Measurements from ENCODE around the gene NDUFB11. TPM values are rescaled to one million over a fixed set of nuclear protein-coding genes. Genes with fewer than 3 reads are reported as not detected.
A peak's percentile ranks its signal among the peaks of the same experiment; 100 is the strongest.
"Not testable (repeated sequence)": the region's sequence is repeated elsewhere in the genome, so short reads cannot be mapped to it uniquely, and the experiment has no call there.

The NDUFB11 gene
- total RNA-seq, 1 experiment from 2014 or later = 129 TPM

DNA sequence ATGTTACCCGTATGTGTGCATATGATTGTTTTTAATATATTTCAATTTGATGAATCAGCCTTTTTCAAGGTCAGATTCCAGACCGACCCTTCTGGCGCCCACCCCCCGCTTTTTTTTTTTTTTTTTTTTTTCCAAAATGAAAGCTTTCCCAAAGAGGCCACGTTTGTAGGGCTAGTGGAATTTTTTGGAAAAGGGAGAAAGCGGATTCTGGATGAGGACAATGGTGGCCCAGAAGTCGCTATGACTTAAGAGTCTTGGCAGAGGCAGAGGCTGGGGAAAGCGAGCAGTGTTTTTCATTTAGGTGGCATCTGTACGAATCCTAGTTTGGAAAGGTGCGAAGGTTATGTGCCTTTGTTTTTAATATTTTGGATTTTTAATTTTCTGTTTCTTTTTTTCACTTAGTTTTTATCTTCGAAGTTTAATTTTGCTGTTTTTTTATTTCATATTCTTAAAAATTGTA lies 14.6 kb downstream of the NDUFB11 start:
- H3K27me3 ChIP-seq (replicated peaks; ENCODE audit: control insufficient read depth, insufficient read depth, low read length) = no peaks in the 10 kb centered on the region
- TSS peak; percentile 58 for BruUV-seq (replicated peaks)
- H3K36me3 ChIP-seq (ENCODE audit: control insufficient read depth, insufficient read depth, low read length) = no peaks in the 10 kb centered on the region
- Mint-ChIP-seq H3K36me3 (ENCODE audit: insufficient read depth, unreplicated experiment) (peaks cover 8% of the 10 kb centered on the region), H3K4me1 (ENCODE audit: low read depth, unreplicated experiment) (no peaks in the 10 kb centered on the region), H3K27ac (ENCODE audit: unreplicated experiment) (peak overlapping the region; percentile 31), H3K4me3 (ENCODE audit: unreplicated experiment) (peak overlapping the region; percentile 84), H3K9me3 (ENCODE audit: unreplicated experiment) (no peaks in the 10 kb centered on the region), H3K27me3 (ENCODE audit: insufficient read depth, unreplicated experiment) (no peaks in the 10 kb centered on the region)
- H3K4me3 ChIP-seq (ENCODE audit: low read depth, low read length) = peak overlapping the region; percentile 59
- POLR2A ChIA-PET = interaction anchor here (1.0 to 1.9 kb wide), 2 partner anchors 15 to 71 kb away, joined by 3 to 12 read pairs; partner anchors contain the start of genes NDUFB11 and RBM10
- no peaks in the 10 kb centered on the region for H3K4me1 ChIP-seq
- no peaks in the 10 kb centered on the region for H3K9me3 ChIP-seq
- TF ChIP-seq, protein P1, sequence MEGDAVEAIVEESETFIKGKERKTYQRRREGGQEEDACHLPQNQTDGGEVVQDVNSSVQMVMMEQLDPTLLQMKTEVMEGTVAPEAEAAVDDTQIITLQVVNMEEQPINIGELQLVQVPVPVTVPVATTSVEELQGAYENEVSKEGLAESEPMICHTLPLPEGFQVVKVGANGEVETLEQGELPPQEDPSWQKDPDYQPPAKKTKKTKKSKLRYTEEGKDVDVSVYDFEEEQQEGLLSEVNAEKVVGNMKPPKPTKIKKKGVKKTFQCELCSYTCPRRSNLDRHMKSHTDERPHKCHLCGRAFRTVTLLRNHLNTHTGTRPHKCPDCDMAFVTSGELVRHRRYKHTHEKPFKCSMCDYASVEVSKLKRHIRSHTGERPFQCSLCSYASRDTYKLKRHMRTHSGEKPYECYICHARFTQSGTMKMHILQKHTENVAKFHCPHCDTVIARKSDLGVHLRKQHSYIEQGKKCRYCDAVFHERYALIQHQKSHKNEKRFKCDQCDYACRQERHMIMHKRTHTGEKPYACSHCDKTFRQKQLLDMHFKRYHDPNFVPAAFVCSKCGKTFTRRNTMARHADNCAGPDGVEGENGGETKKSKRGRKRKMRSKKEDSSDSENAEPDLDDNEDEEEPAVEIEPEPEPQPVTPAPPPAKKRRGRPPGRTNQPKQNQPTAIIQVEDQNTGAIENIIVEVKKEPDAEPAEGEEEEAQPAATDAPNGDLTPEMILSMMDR (IDR thresholded peaks at IDR 0.05; ENCODE audit: insufficient read depth in 1 of 2, low read depth in 1 of 2, low read length in 1 of 2, severe bottlenecking in 1 of 2, unreplicated experiment in 1 of 2) = no peak
- intact Hi-C loops (cut with micrococcal nuclease; ENCODE audit: unreplicated experiment) = no loop called here
- CTCF ChIA-PET = interaction anchor here (1.5 kb wide), 1 partner anchor 15 kb away, joined by 6 read pairs; the partner anchor contains the start of genes NDUFB11 and RBM10
- no peak for DNase-seq

DNA sequence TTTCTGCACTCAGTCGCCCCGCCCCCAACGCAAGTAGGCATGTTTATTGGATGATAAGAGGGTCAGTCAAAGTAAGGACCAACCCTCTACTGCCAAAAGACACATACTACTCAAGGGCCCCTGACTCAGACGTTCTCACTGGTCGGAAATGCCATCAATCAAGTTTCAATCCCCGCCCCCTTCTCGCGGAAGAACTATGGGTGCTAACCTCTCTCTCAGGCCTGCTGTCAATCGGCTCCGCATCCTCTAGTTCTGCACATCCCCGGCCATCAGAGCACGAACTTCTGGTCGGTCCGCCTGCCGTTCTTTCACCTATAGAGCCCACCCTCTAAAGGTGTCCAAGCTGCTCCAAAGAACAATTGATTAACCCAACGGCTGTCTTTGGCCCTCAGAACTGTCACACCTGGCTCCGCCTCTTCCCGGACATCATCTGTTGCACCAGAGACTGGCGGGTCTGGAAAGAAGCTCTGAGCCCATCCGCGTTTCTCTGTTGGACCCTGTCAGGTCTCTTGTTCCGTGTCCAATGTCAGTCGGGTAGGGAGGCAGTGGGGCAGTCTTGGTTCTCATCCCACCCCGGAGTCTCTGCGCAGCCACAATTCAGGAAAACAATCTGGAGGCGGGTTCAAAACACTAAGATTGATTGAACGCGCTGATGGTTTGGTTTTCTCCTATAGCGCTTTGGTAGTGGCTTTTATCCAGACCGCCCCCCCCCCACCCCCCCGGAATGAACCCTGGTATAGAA lies 15.2 kb downstream of the NDUFB11 start:
- Mint-ChIP-seq H3K9me3 (ENCODE audit: unreplicated experiment) (no peaks in the 10 kb centered on the region), H3K4me1 (ENCODE audit: low read depth, unreplicated experiment) (no peaks in the 10 kb centered on the region), H3K27ac (ENCODE audit: unreplicated experiment) (peak overlapping the region; percentile 31), H3K27me3 (ENCODE audit: insufficient read depth, unreplicated experiment) (no peaks in the 10 kb centered on the region), H3K4me3 (ENCODE audit: unreplicated experiment) (peak overlapping the region; percentile 84), H3K36me3 (ENCODE audit: insufficient read depth, unreplicated experiment) (peaks cover 8% of the 10 kb centered on the region)
- TF ChIP-seq, protein P1 (IDR thresholded peaks at IDR 0.05; ENCODE audit: insufficient read depth in 1 of 2, low read depth in 1 of 2, low read length in 1 of 2, severe bottlenecking in 1 of 2, unreplicated experiment in 1 of 2) = no peak
- H3K4me3 ChIP-seq (ENCODE audit: low read depth, low read length) = peak overlapping the region; percentile 59
- DNase-seq = peak; percentile 92 to 93
- H3K9me3 ChIP-seq = no peaks in the 10 kb centered on the region
- H3K27me3 ChIP-seq (replicated peaks; ENCODE audit: control insufficient read depth, insufficient read depth, low read length) = no peaks in the 10 kb centered on the region
- POLR2A ChIA-PET = interaction anchor here (1.0 to 1.9 kb wide), 2 partner anchors 16 to 70 kb away, joined by 3 to 12 read pairs; partner anchors contain the start of genes NDUFB11 and RBM10
- CTCF ChIA-PET = interaction anchor here (1.5 kb wide), 1 partner anchor 16 kb away, joined by 6 read pairs; the partner anchor contains the start of genes NDUFB11 and RBM10
- no peaks in the 10 kb centered on the region for H3K36me3 ChIP-seq (ENCODE audit: control insufficient read depth, insufficient read depth, low read length)
- intact Hi-C loops (cut with micrococcal nuclease; ENCODE audit: unreplicated experiment) = no loop called here
- no peaks in the 10 kb centered on the region for H3K4me1 ChIP-seq
- BruUV-seq (replicated peaks) = no TSS peak

DNA sequence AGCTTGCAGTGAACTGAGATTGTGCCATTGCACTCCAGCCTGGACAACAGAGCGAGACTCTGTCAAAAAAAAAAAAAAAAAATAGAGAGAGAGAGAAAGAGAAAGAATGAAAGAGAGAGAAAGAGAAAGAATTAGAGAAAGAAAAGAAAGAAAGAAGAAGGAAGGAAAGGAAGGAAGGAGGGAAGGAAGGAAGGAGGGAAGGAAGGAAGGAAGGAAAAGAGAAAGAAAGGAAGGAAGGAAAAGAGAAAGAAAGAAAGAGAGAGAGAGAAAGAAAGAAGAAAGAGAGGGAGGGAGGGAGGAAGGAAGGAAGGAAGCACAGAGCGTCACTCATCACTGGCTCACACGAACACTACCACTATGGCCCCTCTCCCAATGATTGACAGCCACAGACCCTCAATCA lies 20.0 kb downstream of the NDUFB11 start:
- H3K36me3 ChIP-seq (ENCODE audit: control insufficient read depth, insufficient read depth, low read length); CTCF ChIA-PET; H3K9me3 Mint-ChIP-seq (ENCODE audit: unreplicated experiment); H3K27me3 ChIP-seq (replicated peaks; ENCODE audit: control insufficient read depth, insufficient read depth, low read length); POLR2A ChIA-PET; intact Hi-C loops (cut with micrococcal nuclease; ENCODE audit: unreplicated experiment); H3K36me3 Mint-ChIP-seq (ENCODE audit: insufficient read depth, unreplicated experiment); H3K27me3 Mint-ChIP-seq (ENCODE audit: insufficient read depth, unreplicated experiment); H3K27ac Mint-ChIP-seq (ENCODE audit: unreplicated experiment); DNase-seq; H3K4me1 Mint-ChIP-seq (ENCODE audit: low read depth, unreplicated experiment); BruUV-seq (replicated peaks); H3K4me3 ChIP-seq (ENCODE audit: low read depth, low read length); H3K4me1 ChIP-seq; H3K9me3 ChIP-seq; H3K4me3 Mint-ChIP-seq (ENCODE audit: unreplicated experiment): not testable (repeated sequence)

DNA sequence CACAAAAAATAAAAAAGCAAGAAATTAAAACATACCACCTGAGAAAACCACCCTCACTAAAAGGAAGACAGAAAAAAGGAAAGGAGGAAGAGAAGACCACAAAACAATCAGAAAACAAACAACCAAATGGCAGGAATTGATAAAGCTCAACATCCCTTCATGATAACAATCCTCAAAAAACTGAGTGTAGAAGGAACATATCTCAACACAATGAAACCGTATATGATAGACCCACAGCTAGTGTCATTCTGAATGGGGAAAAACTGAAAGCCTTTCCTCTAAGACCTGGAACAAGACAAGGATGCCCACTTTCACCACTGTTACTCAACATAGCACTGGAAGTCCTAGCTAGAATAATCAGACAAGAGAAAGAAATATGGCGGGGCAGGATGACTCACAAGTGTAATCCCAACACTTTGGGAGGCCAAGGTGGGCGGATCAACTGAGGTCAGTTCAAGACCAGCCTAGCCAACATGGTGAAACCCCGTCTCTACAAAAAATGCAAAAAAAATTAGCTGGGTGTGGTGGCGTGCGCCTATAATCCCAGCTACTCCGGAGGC lies 27.9 kb downstream of the NDUFB11 start:
- H3K9me3 ChIP-seq; H3K27me3 ChIP-seq (replicated peaks; ENCODE audit: control insufficient read depth, insufficient read depth, low read length); CTCF ChIA-PET; H3K9me3 Mint-ChIP-seq (ENCODE audit: unreplicated experiment); intact Hi-C loops (cut with micrococcal nuclease; ENCODE audit: unreplicated experiment); H3K36me3 Mint-ChIP-seq (ENCODE audit: insufficient read depth, unreplicated experiment); H3K4me1 Mint-ChIP-seq (ENCODE audit: low read depth, unreplicated experiment); BruUV-seq (replicated peaks); POLR2A ChIA-PET; H3K4me3 Mint-ChIP-seq (ENCODE audit: unreplicated experiment); H3K27me3 Mint-ChIP-seq (ENCODE audit: insufficient read depth, unreplicated experiment); H3K36me3 ChIP-seq (ENCODE audit: control insufficient read depth, insufficient read depth, low read length); H3K4me1 ChIP-seq; DNase-seq; H3K27ac Mint-ChIP-seq (ENCODE audit: unreplicated experiment); H3K4me3 ChIP-seq (ENCODE audit: low read depth, low read length): not testable (repeated sequence)

All from Caco-2 (cell line).